C4-2B (cell line): ENCODE measurements around the gene WNT10A.

Experiments used
- H3K27ac ChIP-seq: fragments of 450-650 bp; 2 replicates; pipeline ENCODE4 v1.5.1; 2017
- ZFX ChIP-seq: fragments of 450-650 bp; IDR thresholded peaks from 2 replicates; pipeline ENCODE4 v1.6.1; 2017
- TF ChIP-seq, protein P1 (sequence below): fragments of 450-650 bp; conservative IDR thresholded peaks from 2 replicates; pipeline ENCODE4 v1.5.1; 2017; ENCODE audit warnings: mild to moderate bottlenecking

WNT10A gene

GRCh38 chr2:218858671-218859555 is 21.7 kb upstream of the WNT10A start:
- TF ChIP-seq, protein P1, sequence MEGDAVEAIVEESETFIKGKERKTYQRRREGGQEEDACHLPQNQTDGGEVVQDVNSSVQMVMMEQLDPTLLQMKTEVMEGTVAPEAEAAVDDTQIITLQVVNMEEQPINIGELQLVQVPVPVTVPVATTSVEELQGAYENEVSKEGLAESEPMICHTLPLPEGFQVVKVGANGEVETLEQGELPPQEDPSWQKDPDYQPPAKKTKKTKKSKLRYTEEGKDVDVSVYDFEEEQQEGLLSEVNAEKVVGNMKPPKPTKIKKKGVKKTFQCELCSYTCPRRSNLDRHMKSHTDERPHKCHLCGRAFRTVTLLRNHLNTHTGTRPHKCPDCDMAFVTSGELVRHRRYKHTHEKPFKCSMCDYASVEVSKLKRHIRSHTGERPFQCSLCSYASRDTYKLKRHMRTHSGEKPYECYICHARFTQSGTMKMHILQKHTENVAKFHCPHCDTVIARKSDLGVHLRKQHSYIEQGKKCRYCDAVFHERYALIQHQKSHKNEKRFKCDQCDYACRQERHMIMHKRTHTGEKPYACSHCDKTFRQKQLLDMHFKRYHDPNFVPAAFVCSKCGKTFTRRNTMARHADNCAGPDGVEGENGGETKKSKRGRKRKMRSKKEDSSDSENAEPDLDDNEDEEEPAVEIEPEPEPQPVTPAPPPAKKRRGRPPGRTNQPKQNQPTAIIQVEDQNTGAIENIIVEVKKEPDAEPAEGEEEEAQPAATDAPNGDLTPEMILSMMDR, result no peak
- TF ChIP-seq ZFX, result no peak

DNA sequence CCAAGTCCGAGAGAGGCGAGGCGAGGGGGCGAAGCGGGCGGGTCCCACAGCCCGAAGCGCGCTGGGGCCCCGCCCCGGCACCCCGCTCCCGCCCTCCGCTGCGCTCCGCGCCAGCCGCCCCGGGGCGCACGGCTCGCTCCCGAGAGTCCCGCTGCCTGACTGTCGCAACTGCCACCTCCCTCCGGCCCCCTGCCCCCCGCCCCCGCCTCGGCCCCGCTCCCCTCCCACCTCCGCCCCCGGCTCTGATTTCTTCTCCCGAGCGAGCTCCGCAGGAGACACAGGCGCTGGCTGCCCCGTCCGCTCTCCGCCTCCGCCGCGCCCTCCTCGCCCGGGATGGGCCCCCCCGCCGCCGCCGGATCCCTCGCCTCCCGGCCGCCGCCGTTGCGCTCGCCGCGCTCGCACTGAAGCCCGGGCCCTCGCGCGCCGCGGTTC is 21.1 kb upstream of the WNT10A start, which contains the start of gene WNT6:
Gene WNT6, plus strand, starts transcription at position 250 of the 432 bp plus-strand sequence. CDS start 233 bp downstream, outside the sequence.
- H3K27ac ChIP-seq, result no peak within 1 kb of the TSS
- TF ChIP-seq, protein P1, result no peak

More at GRCh38 chr2:218858671-218859555, 21.7 kb upstream of the WNT10A start:
- no peak overlapping the region for H3K27ac ChIP-seq

GRCh38 chr2:218859988-218860831 is 20.4 kb upstream of the WNT10A start:
- TF ChIP-seq, protein P1, result no peak
- TF ChIP-seq ZFX, result no peak
- H3K27ac ChIP-seq, result no peak overlapping the region

DNA sequence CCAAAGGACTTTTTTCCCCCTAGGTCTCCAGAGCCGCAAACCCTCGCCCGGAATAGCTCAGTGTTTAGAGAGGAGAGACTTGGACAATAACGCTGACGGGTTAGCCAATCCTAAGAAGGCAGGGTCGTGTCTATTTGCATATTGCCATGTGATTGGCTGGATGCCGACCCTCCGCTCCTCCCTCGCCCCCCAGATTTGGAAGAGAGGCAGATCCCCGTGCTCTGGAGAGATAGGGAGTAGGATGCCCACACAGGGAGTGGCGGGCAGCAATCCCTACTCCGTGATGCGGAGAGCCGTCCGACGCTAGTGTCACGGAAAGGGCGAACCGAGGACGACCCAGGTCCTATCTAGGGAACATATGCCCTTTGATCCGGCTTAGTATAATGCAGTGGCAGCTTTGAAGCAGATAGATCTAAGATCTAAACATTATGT is 19.7 kb upstream of the WNT10A start:
- no peak for TF ChIP-seq ZFX
- TF ChIP-seq, protein P1, result no peak
- H3K27ac ChIP-seq, result no peak overlapping the region

DNA sequence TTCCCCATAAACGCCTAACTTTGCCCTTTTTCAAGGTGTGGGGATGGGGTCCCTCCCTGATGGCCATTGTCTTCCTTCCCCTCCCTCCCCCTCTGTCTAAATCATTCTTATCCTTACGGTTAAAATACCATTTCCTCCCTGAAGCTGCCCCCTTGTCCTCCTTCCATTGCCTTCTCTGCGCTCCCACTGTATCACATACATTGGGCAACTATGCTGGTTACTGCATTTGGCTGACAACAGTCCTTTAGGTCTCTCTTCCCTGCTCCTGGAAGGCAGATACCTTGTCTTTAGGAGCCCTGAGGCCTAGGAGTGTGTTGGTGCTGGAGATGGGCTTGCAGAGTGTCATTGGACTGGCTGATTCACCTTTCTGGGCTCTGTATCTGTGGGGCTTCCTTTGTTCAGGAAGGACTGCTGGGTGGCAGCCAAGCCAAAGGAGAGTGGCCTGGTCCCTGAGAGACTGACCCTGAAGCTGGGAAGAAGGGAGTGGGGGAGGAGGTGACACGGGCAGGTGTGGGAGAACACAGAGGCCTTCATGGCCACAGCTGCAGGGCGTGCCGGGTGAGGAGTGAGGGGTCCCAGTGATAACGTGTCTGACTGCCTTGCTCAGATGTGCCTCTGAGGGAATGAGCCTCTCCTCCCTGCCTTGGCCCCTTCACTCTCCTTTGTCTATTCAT is 18.9 kb upstream of the WNT10A start:
- TF ChIP-seq, protein P1, result no peak
- TF ChIP-seq ZFX, result no peak
- H3K27ac ChIP-seq, result no peak overlapping the region

- no peak for TF ChIP-seq ZFX
- TF ChIP-seq, protein P1, result no peak
- no peak overlapping the region for H3K27ac ChIP-seq
Measured at GRCh38 chr2:218863021-218863520, 17.6 kb upstream of the WNT10A start.
